22Rv1 (cell line): ENCODE results near the gene MAML3.
A peak's percentile ranks its signal among the peaks of the same experiment; 100 is the strongest.

Experiments used
- H3K27ac ChIP-seq: fragments of 450-650 bp; 2 replicates; pipeline ENCODE4 v1.5.1; 2017
- ZFX ChIP-seq: fragments of 450-650 bp; IDR thresholded peaks from 2 replicates; pipeline ENCODE4 v1.6.1; 2017; ENCODE audit warnings: antibody characterized with exemption, borderline replicate concordance
- TF ChIP-seq, protein P1 (sequence below): fragments of 450-650 bp; IDR thresholded peaks from 2 replicates; pipeline ENCODE4 v1.5.1; 2017; ENCODE audit warnings: mild to moderate bottlenecking

The MAML3 gene

DNA sequence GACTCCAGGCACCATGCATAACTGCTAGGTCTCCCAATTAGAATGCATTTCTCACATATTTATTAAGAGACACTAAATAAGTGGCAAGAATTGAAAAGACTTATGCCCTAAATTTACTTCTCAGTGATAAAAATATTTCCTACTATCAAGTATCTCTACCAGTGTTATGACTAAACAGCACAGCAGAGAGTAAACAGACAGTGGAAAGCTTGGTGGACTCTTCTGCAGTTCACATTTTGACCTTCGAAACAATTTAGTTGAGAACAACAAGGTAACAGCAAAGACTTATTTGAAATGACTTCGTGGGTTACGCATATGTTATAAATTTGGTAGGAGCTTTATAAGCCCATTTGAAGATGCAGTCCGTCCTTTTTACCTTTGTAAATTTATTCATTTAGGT lies 16.3 kb upstream of the MAML3 start:
- TF ChIP-seq, protein P1, sequence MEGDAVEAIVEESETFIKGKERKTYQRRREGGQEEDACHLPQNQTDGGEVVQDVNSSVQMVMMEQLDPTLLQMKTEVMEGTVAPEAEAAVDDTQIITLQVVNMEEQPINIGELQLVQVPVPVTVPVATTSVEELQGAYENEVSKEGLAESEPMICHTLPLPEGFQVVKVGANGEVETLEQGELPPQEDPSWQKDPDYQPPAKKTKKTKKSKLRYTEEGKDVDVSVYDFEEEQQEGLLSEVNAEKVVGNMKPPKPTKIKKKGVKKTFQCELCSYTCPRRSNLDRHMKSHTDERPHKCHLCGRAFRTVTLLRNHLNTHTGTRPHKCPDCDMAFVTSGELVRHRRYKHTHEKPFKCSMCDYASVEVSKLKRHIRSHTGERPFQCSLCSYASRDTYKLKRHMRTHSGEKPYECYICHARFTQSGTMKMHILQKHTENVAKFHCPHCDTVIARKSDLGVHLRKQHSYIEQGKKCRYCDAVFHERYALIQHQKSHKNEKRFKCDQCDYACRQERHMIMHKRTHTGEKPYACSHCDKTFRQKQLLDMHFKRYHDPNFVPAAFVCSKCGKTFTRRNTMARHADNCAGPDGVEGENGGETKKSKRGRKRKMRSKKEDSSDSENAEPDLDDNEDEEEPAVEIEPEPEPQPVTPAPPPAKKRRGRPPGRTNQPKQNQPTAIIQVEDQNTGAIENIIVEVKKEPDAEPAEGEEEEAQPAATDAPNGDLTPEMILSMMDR: no peak
- no peak for TF ChIP-seq ZFX
- no peak overlapping the region for H3K27ac ChIP-seq

GRCh38 chr4:140168936-140169335 lies 15.0 kb upstream of the MAML3 start:
- H3K27ac ChIP-seq: no peak overlapping the region
- TF ChIP-seq, protein P1: no peak
- TF ChIP-seq ZFX: no peak

DNA sequence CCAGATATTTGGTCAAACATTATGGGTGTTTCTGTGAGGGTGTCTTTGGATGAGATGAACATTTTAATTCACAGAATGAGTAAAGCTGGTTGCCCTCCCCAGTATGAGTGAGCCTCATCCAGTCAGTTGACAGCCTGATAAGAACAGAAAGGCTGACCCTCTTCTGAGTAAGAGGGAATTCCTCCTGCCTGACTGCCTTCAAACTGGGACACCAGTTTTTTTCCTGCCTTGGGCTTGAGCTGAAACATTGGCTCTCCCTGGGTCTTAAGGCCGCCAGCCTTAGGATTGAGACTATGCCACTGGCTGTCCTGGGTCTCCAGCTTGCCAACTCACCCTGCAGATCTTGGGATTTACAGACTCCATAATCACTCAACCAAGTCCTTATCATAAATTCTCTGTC lies 14.5 kb upstream of the MAML3 start:
- H3K27ac ChIP-seq: no peak overlapping the region
- TF ChIP-seq, protein P1: no peak
- TF ChIP-seq ZFX: no peak

- TF ChIP-seq, protein P1: no peak
- no peak for TF ChIP-seq ZFX
- H3K27ac ChIP-seq: no peak overlapping the region
Observed at GRCh38 chr4:140163029-140163810, 9.2 kb upstream of the MAML3 start.

DNA sequence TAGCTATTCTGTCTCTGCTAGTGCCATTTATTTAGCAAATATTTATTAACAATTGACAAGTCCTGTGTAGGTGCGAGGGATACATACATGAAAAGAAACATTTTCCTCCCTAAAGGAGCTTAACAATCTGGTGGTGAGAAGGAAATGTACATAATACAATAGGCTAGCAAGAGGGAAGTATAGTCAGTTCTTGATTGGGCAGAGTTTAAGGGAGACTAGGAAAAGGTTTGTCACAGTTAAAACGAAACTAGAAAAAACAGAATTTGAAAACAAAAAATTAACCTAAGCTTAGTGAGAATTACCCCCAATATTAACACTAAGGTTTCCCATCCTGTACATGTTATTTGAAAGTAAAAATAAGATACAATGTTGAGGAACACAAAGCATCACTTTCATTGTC lies 8.6 kb upstream of the MAML3 start:
- no peak for TF ChIP-seq ZFX
- TF ChIP-seq, protein P1: no peak

GRCh38 chr4:140158365-140159030 lies 4.5 kb upstream of the MAML3 start:
- no peak for TF ChIP-seq ZFX
- TF ChIP-seq, protein P1: no peak
- H3K27ac ChIP-seq: peak overlapping the region; percentile 62

More for the DNA sequence above, 8.6 kb upstream of the MAML3 start:
- no peak overlapping the region for H3K27ac ChIP-seq

GRCh38 chr4:140157341-140157740 lies 3.4 kb upstream of the MAML3 start:
- H3K27ac ChIP-seq: peak overlapping the region; percentile 62; the same call in 1 of the 2 replicates
- no peak for TF ChIP-seq ZFX
- TF ChIP-seq, protein P1: no peak
